ENCODE results near the gene ARFIP2. TPM values are rescaled to one million over a fixed set of nuclear protein-coding genes. Genes with fewer than 3 reads are reported as not detected.

ARFIP2 gene
- total and polyA plus RNA-seq, 2 donors (not counting 3 experiments of a cell fraction or from before 2014, with no cell fraction given), result 48.4 to 62.9 TPM

DNA sequence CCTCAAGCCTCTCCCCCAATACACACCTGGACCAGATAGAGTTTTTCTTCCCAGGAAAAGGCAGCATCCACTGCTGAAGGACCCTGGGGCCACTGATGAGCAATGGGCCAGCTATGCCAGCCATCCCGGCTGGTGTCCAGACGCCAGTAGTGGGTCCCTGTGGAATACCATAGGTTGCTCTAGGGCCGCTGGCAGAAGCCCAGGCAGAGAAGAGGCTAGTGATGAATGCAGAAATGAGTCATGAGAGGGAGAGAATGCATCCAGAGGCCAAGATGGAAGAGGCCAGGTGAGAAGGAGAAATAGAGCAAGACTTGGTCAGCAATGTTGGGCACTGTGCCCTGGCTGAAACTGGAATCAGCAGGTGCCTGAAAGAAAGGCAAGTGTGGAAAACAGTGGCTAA is 49.3 kb downstream of the ARFIP2 start:
- Histone ChIP-seq H2AFZ (ENCODE audit: low read depth, low read length) (no peak overlapping the region), H3K9ac (replicated peaks; ENCODE audit: extremely low read depth, insufficient read depth, low read length) (no peak overlapping the region), H3K27me3 (ENCODE audit: control insufficient read depth in 2 of 2, insufficient read depth in 2 of 2, low read length in 2 of 2) (no peaks in the 10 kb centered on the region), H3K9me3 (replicated peaks; ENCODE audit: control insufficient read depth, insufficient read depth, low read length) (no peaks in the 10 kb centered on the region), H3K79me2 (ENCODE audit: control insufficient read depth, insufficient read depth, low read length) (no peaks in the 10 kb centered on the region), H3K4me3 (replicated peaks in 1 of 3; ENCODE audit: insufficient read depth in 1 of 3, low read depth in 1 of 3, low read length in 3 of 3) (no peak overlapping the region), H3K4me2 (ENCODE audit: insufficient read depth, low read length) (no peak overlapping the region), H3K4me1 (ENCODE audit: control insufficient read depth, extremely low read depth, insufficient read depth, low read length) (no peaks in the 10 kb centered on the region), H3K27ac (ENCODE audit: insufficient read depth, low read depth, low read length) (no peak overlapping the region), H4K20me1 (replicated peaks; ENCODE audit: control insufficient read depth, extremely low read depth, insufficient read depth, low read length) (no peaks in the 10 kb centered on the region), H3K9me1 (replicated peaks; ENCODE audit: control insufficient read depth, extremely low read depth, insufficient read depth, low read length) (no peaks in the 10 kb centered on the region), H3K36me3 (ENCODE audit: control insufficient read depth in 2 of 2, extremely low read depth in 1 of 2, insufficient read depth in 2 of 2, low read length in 2 of 2) (no peaks in the 10 kb centered on the region)
- BruUV-seq (replicated peaks), result no TSS peak
- intact Hi-C loops (cut with micrococcal nuclease) (no loop called here), dilution Hi-C loops (cut with MboI; ENCODE audit: extremely low pct_ligation_motif_present, low sequenced_read_pairs) (no loop called here)
- FAIRE-seq, result no peak
- no peak for TF ChIP-seq EZH2 (IDR thresholded peaks at IDR 0.05; ENCODE audit: borderline replicate concordance, low read depth, low read length, severe bottlenecking)
- TF ChIP-seq POLR2A (IDR thresholded peaks at IDR 0.05; ENCODE audit: low read depth, low read length), result no peak
- TF ChIP-seq, protein P1, sequence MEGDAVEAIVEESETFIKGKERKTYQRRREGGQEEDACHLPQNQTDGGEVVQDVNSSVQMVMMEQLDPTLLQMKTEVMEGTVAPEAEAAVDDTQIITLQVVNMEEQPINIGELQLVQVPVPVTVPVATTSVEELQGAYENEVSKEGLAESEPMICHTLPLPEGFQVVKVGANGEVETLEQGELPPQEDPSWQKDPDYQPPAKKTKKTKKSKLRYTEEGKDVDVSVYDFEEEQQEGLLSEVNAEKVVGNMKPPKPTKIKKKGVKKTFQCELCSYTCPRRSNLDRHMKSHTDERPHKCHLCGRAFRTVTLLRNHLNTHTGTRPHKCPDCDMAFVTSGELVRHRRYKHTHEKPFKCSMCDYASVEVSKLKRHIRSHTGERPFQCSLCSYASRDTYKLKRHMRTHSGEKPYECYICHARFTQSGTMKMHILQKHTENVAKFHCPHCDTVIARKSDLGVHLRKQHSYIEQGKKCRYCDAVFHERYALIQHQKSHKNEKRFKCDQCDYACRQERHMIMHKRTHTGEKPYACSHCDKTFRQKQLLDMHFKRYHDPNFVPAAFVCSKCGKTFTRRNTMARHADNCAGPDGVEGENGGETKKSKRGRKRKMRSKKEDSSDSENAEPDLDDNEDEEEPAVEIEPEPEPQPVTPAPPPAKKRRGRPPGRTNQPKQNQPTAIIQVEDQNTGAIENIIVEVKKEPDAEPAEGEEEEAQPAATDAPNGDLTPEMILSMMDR (IDR thresholded peaks at IDR 0.05; ENCODE audit: extremely low read depth in 1 of 2, insufficient read depth in 1 of 2, low read depth in 1 of 2, low read length in 2 of 2), result no peak
- no peak for TF ChIP-seq MYC (IDR thresholded peaks at IDR 0.05; ENCODE audit: low read depth, low read length)
- ChIA-PET POLR2A (no interaction called here), CTCF (interaction anchor here (2.4 to 6.8 kb wide), 2 partner anchors 13 kb away, joined by 7 to 46 read pairs; partner anchors contain the start of gene APBB1)
- DNase-seq (ENCODE audit: low read depth, low spot score), result no peak

DNA sequence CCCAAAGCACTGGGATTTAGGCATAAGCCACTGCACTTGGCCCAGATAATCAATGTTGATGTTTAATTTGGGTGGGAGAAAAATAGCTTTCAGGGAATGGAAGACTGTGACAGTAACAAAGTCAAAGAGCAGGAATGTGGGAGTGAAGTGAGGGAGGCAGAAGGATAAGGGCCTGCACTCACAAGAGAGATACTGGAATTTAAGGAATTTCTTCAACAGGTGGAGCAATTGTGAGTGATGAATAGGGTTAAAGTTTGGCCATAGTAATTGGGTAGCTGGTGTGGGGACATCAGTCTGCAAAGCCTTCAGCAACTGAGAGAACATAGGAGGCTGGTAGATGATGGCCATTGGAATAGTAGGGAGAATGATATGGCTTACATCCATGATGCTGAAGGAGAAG is 53.6 kb downstream of the ARFIP2 start:
- DNase-seq (ENCODE audit: low read depth, low spot score) (no peak), FAIRE-seq (no peak)
- TF ChIP-seq EZH2 (IDR thresholded peaks at IDR 0.05; ENCODE audit: borderline replicate concordance, low read depth, low read length, severe bottlenecking), result no peak
- TF ChIP-seq FOS (IDR thresholded peaks at IDR 0.05; ENCODE audit: borderline replicate concordance, insufficient read depth, low read length), result no peak
- TF ChIP-seq, protein P2, sequence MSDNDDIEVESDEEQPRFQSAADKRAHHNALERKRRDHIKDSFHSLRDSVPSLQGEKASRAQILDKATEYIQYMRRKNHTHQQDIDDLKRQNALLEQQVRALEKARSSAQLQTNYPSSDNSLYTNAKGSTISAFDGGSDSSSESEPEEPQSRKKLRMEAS (IDR thresholded peaks at IDR 0.05; ENCODE audit: insufficient read depth, insufficient read length), result no peak
- TF ChIP-seq MYC (IDR thresholded peaks at IDR 0.05; ENCODE audit: low read depth, low read length), result no peak
- TF ChIP-seq JUN (IDR thresholded peaks at IDR 0.05; ENCODE audit: borderline replicate concordance, insufficient read depth, insufficient read length, low read depth), result no peak
- TF ChIP-seq POLR2AphosphoS5 (IDR thresholded peaks at IDR 0.05; ENCODE audit: insufficient read depth, low read depth, low read length), result no peak
- no peak for TF ChIP-seq GATA2 (IDR thresholded peaks at IDR 0.05; ENCODE audit: insufficient read depth, insufficient read length, low read depth, low read length)
- TF ChIP-seq, protein P1 (IDR thresholded peaks at IDR 0.05; ENCODE audit: extremely low read depth in 1 of 2, insufficient read depth in 1 of 2, low read depth in 1 of 2, low read length in 2 of 2), result no peak
- TF ChIP-seq POLR2A (IDR thresholded peaks at IDR 0.05; ENCODE audit: low read depth, low read length), result no peak
- Histone ChIP-seq H3K27me3 (ENCODE audit: control insufficient read depth in 2 of 2, insufficient read depth in 2 of 2, low read length in 2 of 2) (peaks cover 6 to 14% of the 10 kb centered on the region in 2 experiments), H3K4me3 (replicated peaks in 1 of 3; ENCODE audit: insufficient read depth in 1 of 3, low read depth in 1 of 3, low read length in 3 of 3) (no peak overlapping the region), H3K9me3 (replicated peaks; ENCODE audit: control insufficient read depth, insufficient read depth, low read length) (no peaks in the 10 kb centered on the region), H3K79me2 (ENCODE audit: control insufficient read depth, insufficient read depth, low read length) (no peaks in the 10 kb centered on the region), H3K9me1 (replicated peaks; ENCODE audit: control insufficient read depth, extremely low read depth, insufficient read depth, low read length) (no peaks in the 10 kb centered on the region), H3K9ac (replicated peaks; ENCODE audit: extremely low read depth, insufficient read depth, low read length) (no peak overlapping the region), H2AFZ (ENCODE audit: low read depth, low read length) (no peak overlapping the region), H3K4me1 (ENCODE audit: control insufficient read depth, extremely low read depth, insufficient read depth, low read length) (no peaks in the 10 kb centered on the region), H3K36me3 (ENCODE audit: control insufficient read depth in 2 of 2, extremely low read depth in 1 of 2, insufficient read depth in 2 of 2, low read length in 2 of 2) (no peaks in the 10 kb centered on the region), H4K20me1 (replicated peaks; ENCODE audit: control insufficient read depth, extremely low read depth, insufficient read depth, low read length) (no peaks in the 10 kb centered on the region), H3K27ac (ENCODE audit: insufficient read depth, low read depth, low read length) (no peak overlapping the region), H3K4me2 (ENCODE audit: insufficient read depth, low read length) (no peak overlapping the region)
- intact Hi-C loops (cut with micrococcal nuclease) (no loop called here), dilution Hi-C loops (cut with MboI; ENCODE audit: extremely low pct_ligation_motif_present, low sequenced_read_pairs) (no loop called here)
- ChIA-PET POLR2A (no interaction called here), CTCF (interaction anchor here (0.7 to 2.9 kb wide), 6 partner anchors 11 to 279 kb away, joined by 4 to 19 read pairs (median 8); partner anchors contain the start of gene HPX)
- BruUV-seq (replicated peaks), result no TSS peak
